GM21723 (cell line): ENCODE measurements around the gene USPL1.
"Not testable (repeated sequence)": the region's sequence is repeated elsewhere in the genome, so short reads cannot be mapped to it uniquely, and the experiment has no call there.

Experiments
- ATAC-seq: cut with Tn5 transposase; IDR thresholded peaks from one replicate; pipeline ENCODE4 v1.9.1; 2021; ENCODE audit warnings: mild to moderate bottlenecking, moderate library complexity; ENCODE audit not compliant: unreplicated experiment

USPL1 gene

DNA sequence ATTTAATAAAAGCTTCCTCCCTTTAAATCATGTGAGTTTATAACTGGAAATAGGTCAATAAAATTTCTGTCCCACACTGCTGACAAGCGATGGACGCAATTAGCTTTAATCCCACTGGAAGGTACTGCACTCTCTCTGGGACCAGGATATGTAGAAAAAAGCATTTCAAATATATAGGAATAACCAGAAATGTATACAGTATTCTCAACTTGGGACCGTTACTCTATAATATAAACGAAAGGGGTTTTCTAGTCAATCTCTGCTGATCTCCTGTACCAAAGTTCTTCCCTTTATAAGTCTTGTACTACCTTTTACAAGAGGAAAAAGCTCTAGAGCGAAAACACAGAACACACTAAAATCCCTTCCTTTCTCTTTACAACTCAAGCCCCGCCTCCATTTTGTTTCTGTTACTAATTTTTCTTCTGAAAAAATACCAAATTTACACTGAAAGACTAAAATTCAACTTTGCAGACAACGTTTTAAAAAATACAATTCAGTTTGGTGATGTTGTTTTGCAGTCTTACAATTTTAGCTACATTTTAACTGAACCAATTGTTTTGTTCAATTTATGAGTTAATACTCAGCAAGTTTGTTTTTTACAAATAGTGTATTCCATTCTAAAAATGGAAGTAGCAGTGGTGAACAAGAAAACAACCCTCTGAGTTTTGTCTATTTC, 1.7 kb upstream of the USPL1 start:
- ATAC-seq, result no peak

GRCh38 chr13:30616927-30617314, 799 bp upstream of the USPL1 start:
- peak; percentile 32 for ATAC-seq

- ATAC-seq, result peak; percentile 1
Observed at GRCh38 chr13:30618186-30618929, 638 bp downstream of the USPL1 start.

GRCh38 chr13:30618930-30619279, 1.2 kb downstream of the USPL1 start:
- ATAC-seq, result no peak

GRCh38 chr13:30619731-30620130, 2.0 kb downstream of the USPL1 start:
- no peak for ATAC-seq

DNA sequence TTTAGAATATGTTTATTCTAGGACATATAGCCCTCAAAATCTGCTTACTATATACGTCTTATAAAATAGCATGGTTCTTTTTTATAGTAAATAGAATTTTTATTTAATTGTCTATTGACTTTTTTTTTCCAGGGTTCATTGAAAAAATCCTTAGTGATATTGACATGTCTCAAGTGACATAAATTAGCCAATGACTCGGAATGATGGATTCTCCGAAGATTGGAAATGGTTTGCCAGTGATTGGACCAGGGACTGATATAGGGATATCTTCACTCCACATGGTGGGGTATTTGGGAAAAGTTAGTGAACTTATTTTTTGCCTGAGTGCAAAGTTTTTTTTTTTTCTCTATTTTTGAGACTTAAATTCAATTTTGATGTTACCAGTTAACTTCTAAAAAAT, 3.2 kb downstream of the USPL1 start:
- no peak for ATAC-seq

GRCh38 chr13:30622551-30622950, 4.8 kb downstream of the USPL1 start:
- ATAC-seq, result no peak

- no peak for ATAC-seq
Observed at GRCh38 chr13:30623392-30623791, 5.7 kb downstream of the USPL1 start.

DNA sequence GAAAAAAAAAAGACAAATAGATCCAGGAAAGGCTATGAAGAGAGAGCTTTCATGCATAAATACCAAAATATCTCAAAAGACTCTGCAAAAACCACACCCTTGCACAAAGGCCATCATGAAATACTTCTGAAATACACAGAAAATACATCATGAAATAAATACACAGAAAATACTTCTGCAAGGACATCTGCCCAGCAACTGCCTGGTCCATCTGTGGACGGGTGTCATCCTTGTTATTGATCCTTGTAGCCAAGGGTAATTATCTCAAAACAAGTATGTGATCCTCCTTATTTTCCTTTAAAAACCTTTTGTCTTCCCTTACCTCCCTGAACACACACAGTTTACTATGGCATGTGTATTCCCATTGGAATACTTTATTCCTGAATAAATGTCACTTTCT, 6.9 kb downstream of the USPL1 start:
- ATAC-seq, result no peak

DNA sequence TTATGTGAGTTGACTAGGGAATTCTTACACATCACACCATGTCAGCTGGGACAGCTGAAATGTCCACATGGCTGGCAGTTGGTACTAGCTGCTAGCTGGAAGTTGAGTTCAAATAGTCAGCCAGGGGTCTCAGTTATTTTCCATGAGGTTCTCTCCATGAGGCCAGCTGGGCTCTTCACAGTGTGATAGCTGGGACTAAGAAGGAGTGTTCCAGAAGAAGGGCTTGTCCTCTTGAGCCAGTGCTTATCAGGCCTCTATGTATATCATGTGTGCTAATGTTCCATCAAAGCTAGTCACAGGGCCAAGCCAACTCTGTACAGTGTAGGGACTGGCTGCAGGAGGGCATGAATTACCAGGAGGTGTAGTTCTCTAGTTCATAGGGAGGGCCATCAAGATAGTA, 11.8 kb downstream of the USPL1 start:
- no peak for ATAC-seq

DNA sequence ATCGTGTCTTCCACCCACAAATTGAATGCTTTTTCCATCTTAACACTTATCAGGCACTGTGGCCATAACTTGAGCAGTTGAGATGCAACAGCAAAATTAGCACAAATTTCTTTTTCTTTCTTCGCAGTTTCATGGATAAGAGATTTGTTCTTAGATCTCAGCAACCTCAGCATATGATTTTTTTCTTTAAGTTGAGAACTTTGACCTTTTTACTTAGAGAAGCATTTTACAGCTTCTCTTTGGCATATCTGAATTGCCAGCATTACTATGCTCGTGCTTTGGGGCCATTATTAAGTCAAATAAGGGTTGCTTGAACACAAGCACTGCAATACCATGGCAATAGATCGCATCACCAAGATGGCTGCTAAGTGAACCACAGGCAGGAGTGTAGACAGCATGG, 16.1 kb downstream of the USPL1 start:
- ATAC-seq, result no peak

DNA sequence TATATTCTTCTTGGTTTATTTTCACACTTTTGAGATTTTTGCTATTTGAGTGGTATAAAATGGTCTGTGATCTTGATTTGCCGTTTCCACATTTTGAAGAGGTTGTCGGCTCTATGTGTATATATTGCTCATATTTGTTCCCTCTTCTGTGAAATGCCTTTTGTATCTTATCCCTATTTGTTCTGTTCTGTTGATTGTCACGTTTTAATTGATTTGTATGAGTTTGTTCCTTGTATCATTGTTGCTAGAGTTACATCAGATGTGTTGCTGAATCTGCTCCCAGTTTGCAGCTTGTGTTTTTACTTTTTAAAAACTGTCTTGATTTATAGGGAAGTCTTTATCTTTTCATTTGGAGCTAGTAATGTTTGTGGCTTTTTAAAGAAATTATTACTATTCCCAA, 17.1 kb downstream of the USPL1 start:
- ATAC-seq, result no peak

DNA sequence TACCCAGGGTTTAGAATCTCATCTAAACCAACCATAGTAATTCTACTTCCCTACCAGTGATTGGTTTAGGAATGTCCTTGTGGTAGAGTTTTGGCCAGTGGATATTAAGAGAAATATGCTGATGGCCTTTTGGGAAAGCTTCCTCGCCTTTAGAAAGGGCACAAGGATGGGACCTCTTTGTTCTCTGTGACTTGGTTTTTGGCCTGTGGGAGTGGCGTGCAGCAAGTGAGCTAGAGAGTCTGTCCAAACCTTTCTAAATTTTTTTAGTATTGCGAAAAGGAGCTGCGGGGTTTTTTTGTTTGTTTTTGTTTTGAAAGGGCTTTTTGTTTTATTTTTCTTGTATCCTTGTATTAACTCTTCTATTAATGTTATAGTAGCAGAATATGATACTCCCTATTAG, 20.6 kb downstream of the USPL1 start:
- no peak for ATAC-seq

- ATAC-seq, result no peak
Observed at GRCh38 chr13:30639671-30640070, 22.0 kb downstream of the USPL1 start.

GRCh38 chr13:30641173-30641572, 23.5 kb downstream of the USPL1 start:
- ATAC-seq, result not testable (repeated sequence)

- no peak for ATAC-seq
Observed at GRCh38 chr13:30645629-30646028, 27.9 kb downstream of the USPL1 start.

DNA sequence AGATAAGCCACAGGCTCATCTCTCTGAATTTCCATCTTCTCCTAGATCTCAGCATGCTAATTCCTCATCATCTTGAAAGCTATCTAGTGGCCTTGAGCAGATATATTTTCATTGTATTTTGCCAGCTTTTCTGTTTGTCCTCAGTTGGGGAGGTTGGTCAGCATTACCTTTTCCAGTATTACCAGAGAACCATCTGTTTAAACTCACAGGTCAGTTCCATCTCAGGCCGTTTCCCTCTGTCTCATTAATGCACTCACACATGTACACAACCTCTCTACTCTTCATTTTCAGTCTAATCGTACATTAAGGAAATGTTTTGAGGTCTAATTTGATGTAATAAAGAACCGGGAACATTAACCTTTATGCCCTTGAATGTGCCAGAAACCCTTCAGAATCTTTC, 29.7 kb downstream of the USPL1 start:
- ATAC-seq, result no peak

GRCh38 chr13:30647824-30648521, 30.3 kb downstream of the USPL1 start:
- ATAC-seq, result no peak

- ATAC-seq, result no peak
Observed at GRCh38 chr13:30648522-30649012, 30.8 kb downstream of the USPL1 start.

GRCh38 chr13:30651648-30652047, 33.9 kb downstream of the USPL1 start:
- ATAC-seq, result not testable (repeated sequence)

DNA sequence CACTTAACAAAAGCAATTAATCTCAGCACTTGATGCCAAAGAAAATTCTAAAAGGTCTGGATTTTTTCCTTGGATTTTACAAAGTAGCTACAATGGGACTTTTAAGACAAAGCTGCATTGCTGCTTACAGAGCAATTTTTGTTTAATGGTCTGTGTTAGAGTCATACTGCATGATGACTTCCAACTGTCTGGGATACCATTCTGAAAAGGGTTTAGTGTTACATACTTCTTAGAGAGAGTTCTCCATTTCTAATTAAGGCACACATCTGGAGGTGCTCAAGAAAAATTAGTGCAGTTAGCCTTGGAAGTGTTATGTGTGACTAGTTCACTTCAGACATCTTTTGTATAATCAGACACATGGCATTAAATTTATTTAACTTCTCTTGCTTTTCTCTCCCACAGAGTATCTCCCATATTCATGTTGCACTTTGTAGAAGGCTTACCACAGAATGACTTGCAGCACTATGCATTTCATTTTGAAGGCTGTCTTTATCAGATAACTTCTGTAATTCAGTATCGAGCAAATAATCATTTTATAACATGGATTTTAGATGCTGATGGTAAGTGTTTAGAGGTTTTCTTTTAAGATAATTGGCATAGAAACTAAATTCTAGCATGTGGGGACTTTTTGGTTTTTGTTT, 35.1 kb downstream of the USPL1 start:
- ATAC-seq, result no peak
